Prostate gland (tissue), 2 donors: ENCODE measurements around the gene RARG. TPM values are rescaled to one million over a fixed set of nuclear protein-coding genes. Genes with fewer than 3 reads are reported as not detected.

Experiments
- DNase-seq: peaks from one replicate; pipeline ENCODE4 v3.0.0-alpha.2; 2019; ENCODE audit warnings: low spot score
- H3K27ac ChIP-seq, 2 donors: fragments of 200-600 bp; sonication (generic); 2 replicates each; pipeline ENCODE4 v1.5.1; 2017 to 2019
- H3K27me3 ChIP-seq: fragments of 200-600 bp; sonication (generic); replicated peaks from 2 replicates; pipeline ENCODE4 v1.5.1; 2019; ENCODE audit not compliant: insufficient read depth
- H3K36me3 ChIP-seq, 2 donors: fragments of 200-600 bp; sonication (generic); 1 replicate in 1 of 2; 2 replicates in 1 of 2; pipeline versions ENCODE4 v1.5.1 to v1.8.1; 2017 to 2019
- H3K4me1 ChIP-seq: fragments of 200-600 bp; sonication (generic); replicated peaks from 2 replicates; pipeline ENCODE4 v1.5.1; 2019
- H3K4me3 ChIP-seq, 2 donors: fragments of 200-600 bp; sonication (generic); 2 replicates each; pipeline ENCODE4 v1.5.1; 2017 to 2019
- H3K9me3 ChIP-seq: fragments of 200-600 bp; sonication (generic); 2 replicates; pipeline ENCODE4 v1.5.1; 2017
- POLR2A ChIP-seq: fragments of 450-650 bp; IDR thresholded peaks from one replicate; pipeline ENCODE4 v1.6.1; 2016; ENCODE audit warnings: antibody characterized with exemption, mild to moderate bottlenecking
- POLR2AphosphoS5 ChIP-seq: sonication (generic); formaldehyde crosslinking; IDR thresholded peaks from one replicate; pipeline ENCODE4 v1.6.1; 2017; ENCODE audit warnings: antibody characterized with exemption
- WGBS: methylation state at CpG from one replicate; pipeline ENCODE4 v1.1.5; 2018; 5-methylcytosine and 5-hydroxymethylcytosine counted together
- intact Hi-C: fragments of 100-400 bp; cut with DNase I; formaldehyde crosslinking; loops from one replicate; pipeline ENCODE4 v1.14.2; 2022
- total RNA-seq, 2 donors: library from RNA; depleted of rRNA; stranded (reverse); fragments of >200 nt; gene quantifications; one replicate each; pipeline ENCODE4 v1.1.0, GENCODE V29; 2016
- TF ChIP-seq, protein P1 (sequence below), 4 experiments: fragments of 200-600 bp in 2 of 4; fragments of 450-650 bp in 2 of 4; sonication (generic) in 2 of 4; IDR thresholded peaks; 1 replicate in 3 of 4; 2 replicates in 1 of 4; pipeline ENCODE4 v1.5.1; 2016 to 2019; ENCODE audit warnings: antibody characterized with exemption in 4 of 4, mild to moderate bottlenecking in 2 of 4, moderate library complexity in 2 of 4

Gene RARG
- total RNA-seq, 2 donors from 2014 or later = 28.9 to 30.4 TPM

DNA sequence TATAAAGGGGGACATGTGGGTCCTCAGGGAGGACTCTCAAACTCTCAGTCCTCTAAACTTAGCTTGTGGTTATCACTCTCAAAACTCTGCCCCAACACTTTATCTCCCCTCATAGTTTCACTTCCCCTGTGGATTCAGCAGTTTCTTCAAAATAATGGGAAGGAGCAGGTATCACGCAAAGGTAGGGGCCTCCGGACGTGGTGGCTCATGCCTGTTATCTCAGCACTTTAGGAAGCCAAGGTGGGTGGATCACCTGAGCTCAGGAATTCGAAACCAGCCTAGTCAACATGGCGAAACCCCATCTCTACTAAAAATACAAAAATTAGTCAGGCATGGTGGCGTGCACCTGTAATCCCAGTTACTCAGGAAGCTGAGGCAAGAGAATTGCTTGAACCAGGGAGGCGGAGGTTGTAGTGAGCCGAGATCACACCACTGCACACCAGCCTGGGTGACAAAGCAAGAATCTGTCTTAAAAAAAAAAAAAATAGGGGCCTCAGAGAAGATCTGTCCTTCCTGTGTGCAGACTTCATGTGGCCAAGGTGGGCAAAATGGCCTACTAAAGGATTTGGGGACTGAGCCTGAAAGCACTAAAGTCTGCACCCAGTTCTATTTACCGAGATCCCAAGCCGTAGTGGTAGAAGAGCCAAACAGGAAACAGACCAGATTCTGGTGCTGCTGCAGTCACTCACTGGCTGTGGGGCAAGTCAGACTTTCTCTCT is 31.4 kb downstream of the RARG start:
- DNase-seq = no peak

GRCh38 chr12:53200107-53200457 is 31.9 kb downstream of the RARG start:
- H3K36me3 ChIP-seq = no peaks in the 10 kb centered on the region
- TF ChIP-seq, protein P1, sequence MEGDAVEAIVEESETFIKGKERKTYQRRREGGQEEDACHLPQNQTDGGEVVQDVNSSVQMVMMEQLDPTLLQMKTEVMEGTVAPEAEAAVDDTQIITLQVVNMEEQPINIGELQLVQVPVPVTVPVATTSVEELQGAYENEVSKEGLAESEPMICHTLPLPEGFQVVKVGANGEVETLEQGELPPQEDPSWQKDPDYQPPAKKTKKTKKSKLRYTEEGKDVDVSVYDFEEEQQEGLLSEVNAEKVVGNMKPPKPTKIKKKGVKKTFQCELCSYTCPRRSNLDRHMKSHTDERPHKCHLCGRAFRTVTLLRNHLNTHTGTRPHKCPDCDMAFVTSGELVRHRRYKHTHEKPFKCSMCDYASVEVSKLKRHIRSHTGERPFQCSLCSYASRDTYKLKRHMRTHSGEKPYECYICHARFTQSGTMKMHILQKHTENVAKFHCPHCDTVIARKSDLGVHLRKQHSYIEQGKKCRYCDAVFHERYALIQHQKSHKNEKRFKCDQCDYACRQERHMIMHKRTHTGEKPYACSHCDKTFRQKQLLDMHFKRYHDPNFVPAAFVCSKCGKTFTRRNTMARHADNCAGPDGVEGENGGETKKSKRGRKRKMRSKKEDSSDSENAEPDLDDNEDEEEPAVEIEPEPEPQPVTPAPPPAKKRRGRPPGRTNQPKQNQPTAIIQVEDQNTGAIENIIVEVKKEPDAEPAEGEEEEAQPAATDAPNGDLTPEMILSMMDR (IDR thresholded peaks at IDR 0.05) = no peak
- TF ChIP-seq POLR2A = no peak
- no peak for TF ChIP-seq POLR2AphosphoS5
- DNase-seq = no peak
- intact Hi-C loops = no loop called here
- H3K9me3 ChIP-seq = no peaks in the 10 kb centered on the region
- no peaks in the 10 kb centered on the region for H3K27me3 ChIP-seq
- WGBS = 95% methylated on average over 2 of the region's 2 CpGs
- H3K27ac ChIP-seq = no peak overlapping the region
- no peaks in the 10 kb centered on the region for H3K4me1 ChIP-seq
- H3K4me3 ChIP-seq = no peak overlapping the region

More for the DNA sequence above, 31.4 kb downstream of the RARG start:
- H3K27me3 ChIP-seq = no peaks in the 10 kb centered on the region
- no peak overlapping the region for H3K27ac ChIP-seq
- H3K9me3 ChIP-seq = no peaks in the 10 kb centered on the region
- no peak overlapping the region for H3K4me3 ChIP-seq
- intact Hi-C loops = no loop called here
- WGBS = 72% methylated on average over 10 of the region's 10 CpGs
- TF ChIP-seq POLR2AphosphoS5 (no peak), POLR2A (no peak)
- TF ChIP-seq, protein P1 (IDR thresholded peaks at IDR 0.05) = no peak
- H3K36me3 ChIP-seq = no peaks in the 10 kb centered on the region
- H3K4me1 ChIP-seq = no peaks in the 10 kb centered on the region

DNA sequence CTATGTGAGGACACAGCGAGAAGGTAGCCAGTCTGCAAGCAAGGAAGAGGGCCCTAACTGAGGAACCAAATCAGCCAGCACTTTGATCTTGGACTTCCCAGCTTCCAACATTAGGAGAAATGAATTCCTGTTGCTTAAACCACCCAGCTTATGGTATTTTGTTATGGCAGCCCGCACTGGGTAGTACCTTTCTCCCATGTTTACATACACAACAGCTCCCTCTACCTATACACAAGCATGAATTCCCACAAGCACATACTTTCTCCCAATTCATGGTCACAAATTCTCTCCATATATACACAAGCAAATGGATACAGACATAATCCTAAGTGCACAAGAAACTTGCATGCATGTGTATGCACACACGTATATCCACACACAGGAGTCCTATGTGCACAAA is 32.3 kb downstream of the RARG start:
- Histone ChIP-seq H3K4me1 (no peaks in the 10 kb centered on the region), H3K4me3 (no peak overlapping the region), H3K27ac (no peak overlapping the region), H3K36me3 (no peaks in the 10 kb centered on the region), H3K9me3 (no peaks in the 10 kb centered on the region), H3K27me3 (no peaks in the 10 kb centered on the region)
- intact Hi-C loops = no loop called here
- WGBS = 85% methylated on average over 3 of the region's 3 CpGs
- no peak for DNase-seq
- TF ChIP-seq POLR2AphosphoS5 = no peak

GRCh38 chr12:53198486-53199110 is 33.4 kb downstream of the RARG start:
- H3K9me3 ChIP-seq = no peaks in the 10 kb centered on the region
- intact Hi-C loops = no loop called here
- no peaks in the 10 kb centered on the region for H3K27me3 ChIP-seq
- H3K36me3 ChIP-seq = no peaks in the 10 kb centered on the region
- DNase-seq = no peak
- H3K4me1 ChIP-seq = no peaks in the 10 kb centered on the region
- no peak overlapping the region for H3K27ac ChIP-seq
- TF ChIP-seq POLR2AphosphoS5 (no peak), POLR2A (no peak)
- TF ChIP-seq, protein P1 (IDR thresholded peaks at IDR 0.05) = no peak
- H3K4me3 ChIP-seq = no peak overlapping the region
- 89% methylated on average over 5 of the region's 5 CpGs for WGBS

DNA sequence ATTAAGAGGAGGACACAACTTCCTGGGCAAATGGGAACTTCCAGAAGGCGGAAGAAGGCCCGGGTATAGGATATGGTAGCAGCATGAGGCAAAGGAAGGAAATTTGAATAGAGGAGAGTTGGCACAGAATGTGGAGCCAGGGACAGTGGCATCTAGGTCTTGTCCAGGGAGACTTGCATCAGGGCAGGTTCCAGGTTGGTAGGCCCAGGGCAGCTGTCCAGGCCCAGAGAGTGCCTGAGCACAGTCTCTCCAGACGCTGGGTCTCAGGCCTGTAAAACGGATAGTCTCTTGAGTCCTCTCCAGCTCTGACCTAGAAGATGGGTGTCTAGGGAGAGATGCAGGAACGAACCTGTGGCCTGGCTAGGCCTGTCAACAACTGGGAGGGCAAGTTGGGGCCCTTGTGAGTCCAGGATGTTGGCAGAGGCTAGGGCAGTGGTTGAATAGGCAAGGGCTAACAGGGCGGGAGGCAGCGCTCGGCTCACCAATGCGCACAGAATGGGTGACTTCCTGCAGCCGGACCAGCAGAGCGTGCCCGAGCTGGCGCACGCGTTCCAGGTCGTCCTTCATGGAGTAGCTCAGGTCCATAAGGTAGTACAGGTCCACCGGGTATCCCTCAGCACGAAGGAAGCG is 34.9 kb downstream of the RARG start:
- no peaks in the 10 kb centered on the region for H3K4me1 ChIP-seq
- H3K36me3 ChIP-seq = no peaks in the 10 kb centered on the region
- no peak for DNase-seq
- no peak overlapping the region for H3K4me3 ChIP-seq
- TF ChIP-seq POLR2AphosphoS5 (no peak), POLR2A (no peak)
- TF ChIP-seq, protein P1 (IDR thresholded peaks at IDR 0.05) = no peak
- WGBS = 75% methylated on average over 16 of the region's 19 CpGs
- no peaks in the 10 kb centered on the region for H3K27me3 ChIP-seq
- no peaks in the 10 kb centered on the region for H3K9me3 ChIP-seq
- intact Hi-C loops = loop anchor here (2.0 kb wide), 1 partner anchor 132 kb away; no protein-coding TSS in a partner anchor
- H3K27ac ChIP-seq = no peak overlapping the region
